DMS53 (cell line): Measurements from ENCODE around the gene PEX11A.

Experiments used
- DNase-seq: peaks from one replicate; lab custom pipeline; 2025; lab: John Stamatoyannopoulos, UW

PEX11A gene

DNA sequence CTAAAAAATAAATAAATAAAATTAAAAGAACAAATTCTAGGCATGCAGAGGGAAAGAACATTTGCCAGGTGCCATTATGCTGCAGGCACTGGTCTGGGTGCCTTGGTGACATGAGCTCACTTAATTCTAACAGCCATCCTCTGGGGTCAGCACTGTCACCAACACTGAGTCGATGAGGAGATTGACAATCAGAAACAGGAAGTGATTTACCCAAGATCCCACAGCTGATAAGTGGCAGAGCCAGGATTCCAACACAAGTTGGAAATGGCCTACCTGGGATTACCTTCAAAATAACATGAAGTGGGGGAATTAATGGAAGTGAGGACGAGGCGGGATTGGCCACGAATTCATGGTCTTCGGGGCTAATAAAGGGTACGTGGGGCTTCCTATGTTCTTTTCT is 14.9 kb downstream of the PEX11A start:
- no peak for DNase-seq

DNA sequence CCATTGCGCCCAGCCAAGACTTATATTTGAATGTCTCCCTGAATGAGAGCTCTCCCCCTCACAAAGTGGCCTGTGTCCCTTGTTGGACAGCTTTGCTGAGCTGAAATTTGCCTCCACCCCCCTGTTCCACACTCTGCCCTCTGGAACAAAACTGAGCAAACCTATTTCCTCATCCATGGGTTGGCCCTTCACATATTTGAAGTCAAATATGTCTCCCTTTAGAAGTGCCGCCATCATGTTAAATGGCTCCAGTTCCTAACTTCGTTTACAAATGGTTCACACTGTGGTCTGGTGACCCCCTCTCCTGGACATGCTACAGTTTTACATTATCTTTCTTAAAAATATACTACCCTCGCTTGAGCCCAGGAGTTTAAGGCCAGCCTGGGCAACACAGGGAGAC is 16.0 kb downstream of the PEX11A start:
- DNase-seq: no peak

GRCh38 chr15:89673165-89673512 is 17.4 kb downstream of the PEX11A start:
- peak; percentile 60 for DNase-seq

- DNase-seq: no peak
Measured at GRCh38 chr15:89672221-89673164, 18.1 kb downstream of the PEX11A start.

DNA sequence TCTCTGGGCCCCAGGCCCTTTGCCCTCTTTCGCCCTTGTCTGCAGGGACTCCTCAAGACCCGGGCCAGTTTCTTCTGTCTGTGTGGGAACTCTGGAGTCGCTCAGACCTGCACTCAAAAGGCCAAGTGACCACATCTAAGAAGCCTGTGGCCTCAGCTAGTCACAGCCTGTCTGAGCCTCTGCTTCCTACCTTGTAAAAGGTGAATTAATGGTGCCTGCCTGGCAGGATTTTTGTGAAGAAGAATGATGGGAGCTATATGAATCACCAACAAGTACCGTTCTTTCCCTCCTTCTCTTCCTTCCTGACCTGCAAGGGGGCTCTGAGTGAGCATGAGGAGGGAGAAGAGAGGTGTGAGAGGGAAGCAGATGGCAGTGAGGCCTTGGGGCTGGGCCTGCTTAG is 18.9 kb downstream of the PEX11A start:
- DNase-seq: no peak

- no peak for DNase-seq
Measured at GRCh38 chr15:89670971-89671560, 19.5 kb downstream of the PEX11A start.

GRCh38 chr15:89669941-89670340 is 20.6 kb downstream of the PEX11A start:
- DNase-seq: no peak

DNA sequence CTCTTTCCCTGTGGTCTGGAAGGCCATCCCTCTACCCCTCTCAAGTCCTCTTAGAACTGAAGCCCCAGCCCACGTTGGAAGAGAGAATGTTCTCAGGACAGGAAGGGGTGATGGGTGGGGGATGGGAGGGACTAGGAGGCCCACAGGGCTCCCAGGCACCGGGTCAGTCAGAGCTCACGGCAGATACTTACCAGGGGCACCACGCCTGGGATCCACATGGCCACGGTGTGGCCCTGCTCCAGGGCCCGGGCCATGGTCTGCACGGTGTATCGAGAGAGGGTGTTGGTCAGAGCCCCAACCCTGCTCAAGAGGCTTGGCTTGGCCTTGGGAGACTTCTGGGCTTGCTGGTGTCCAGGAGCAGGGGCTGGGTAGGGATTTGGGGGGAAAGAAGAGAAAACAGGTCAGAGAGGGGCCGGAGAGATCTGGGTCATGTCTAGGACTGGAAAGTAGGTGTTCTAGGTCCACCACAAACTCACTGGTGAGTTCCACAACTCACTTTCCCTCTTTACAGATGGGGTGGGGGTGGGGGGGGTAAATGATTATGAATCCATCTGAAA is 21.2 kb downstream of the PEX11A start:
- no peak for DNase-seq

DNA sequence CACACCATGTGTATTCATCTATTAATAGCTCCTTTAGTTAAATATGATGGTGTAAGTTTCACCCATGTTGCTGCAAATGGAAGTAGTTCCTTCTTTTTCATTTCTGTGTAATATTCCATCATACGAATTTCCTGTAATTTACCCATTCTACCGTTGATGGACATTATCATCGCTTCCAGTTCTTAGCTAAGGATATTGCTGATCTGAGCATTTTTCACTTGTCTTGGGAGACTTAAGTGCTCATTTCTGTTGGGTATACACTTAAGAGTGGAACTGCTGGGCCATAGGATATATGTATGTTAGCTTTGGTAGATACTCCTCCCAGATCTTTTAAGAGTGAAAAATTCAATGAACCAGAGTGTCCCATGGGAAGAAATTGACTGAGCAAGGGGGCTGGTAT is 22.4 kb downstream of the PEX11A start:
- DNase-seq: no peak

DNA sequence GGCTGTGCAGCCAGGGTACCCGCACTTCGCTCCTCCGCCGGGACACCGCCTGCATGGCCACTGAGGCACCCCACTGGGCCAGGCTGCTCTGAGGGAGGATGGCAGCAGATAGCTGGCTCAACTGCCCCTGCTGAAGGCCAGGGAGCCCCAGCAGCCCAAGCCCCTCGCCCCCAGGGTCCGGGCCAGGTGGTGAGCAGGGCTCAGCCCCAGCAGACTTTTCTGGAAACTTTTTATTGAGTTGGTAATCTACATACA is 22.9 kb downstream of the PEX11A start:
- DNase-seq: no peak

DNA sequence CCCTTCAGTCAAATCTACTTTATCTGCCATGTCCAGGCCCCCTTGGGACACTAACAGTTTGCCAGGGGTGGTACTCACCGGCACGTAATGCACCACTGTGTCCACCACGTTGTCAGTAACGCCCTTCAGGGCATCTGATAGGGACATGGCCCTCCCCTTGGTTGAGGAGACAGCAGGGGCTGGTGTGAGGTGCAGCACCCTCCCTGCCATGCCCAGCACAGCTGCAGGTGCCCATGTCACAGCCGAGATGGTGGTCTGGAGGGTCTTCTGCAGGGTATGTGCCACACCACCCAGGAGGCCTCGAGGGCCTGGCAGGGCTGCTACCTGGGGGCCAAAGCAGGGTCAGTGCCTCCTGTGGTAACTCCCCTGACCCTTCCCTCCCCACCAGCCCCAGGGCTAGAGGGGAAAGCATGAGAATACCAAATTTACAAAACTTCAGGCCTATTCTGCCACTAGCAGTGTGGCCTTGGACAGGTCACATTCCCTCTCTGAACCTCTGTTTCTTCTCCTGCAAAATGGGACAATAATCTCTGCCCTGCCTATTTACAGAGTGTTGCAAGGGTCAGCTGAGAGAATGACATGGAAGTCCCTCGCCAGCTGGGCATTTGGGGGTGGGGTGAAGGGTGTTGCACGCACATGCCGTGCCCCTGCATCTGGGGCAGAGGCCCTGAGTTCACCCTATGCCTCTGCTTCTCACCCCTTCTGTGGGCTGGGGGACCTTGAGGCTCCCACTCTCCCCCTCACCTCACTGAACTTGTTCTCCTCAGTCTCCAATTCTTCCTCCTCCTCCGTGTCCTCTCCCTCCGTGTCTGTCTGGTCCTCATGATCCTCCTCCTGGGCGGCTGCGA is 23.5 kb downstream of the PEX11A start:
- no peak for DNase-seq

DNA sequence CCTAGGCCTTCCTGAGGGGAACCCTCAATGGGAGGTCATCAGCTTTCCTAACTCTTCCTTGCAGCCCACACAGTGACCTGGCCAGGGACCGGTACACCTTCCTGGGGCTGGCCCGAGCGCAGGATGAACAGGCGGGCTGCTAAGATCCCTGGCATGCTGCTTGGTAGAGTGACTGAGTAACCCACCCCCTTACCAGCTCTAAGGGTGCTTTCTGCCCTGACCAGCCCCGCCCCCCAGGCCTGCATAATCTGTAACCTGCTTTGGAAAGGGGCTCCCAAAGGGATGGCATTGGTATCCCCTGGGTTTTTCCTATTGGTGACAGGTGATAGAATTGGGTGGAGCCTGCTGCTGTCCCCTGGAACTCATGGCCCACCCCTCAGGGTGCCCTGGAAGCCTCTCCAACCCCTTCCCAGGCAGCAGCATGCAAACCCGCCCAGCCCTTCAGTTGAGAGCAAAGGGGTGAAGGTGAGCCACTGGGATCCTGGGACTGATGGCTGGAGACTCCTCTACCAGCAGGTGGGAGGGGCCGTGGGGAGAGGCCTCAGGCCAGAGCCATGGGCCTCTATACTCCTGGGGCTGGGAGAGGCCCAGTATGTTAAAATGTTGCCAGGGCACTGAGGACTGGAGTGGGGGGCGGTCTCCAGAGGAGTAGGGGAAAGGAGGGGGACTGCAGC is 24.2 kb downstream of the PEX11A start:
- peak; percentile 22 for DNase-seq

DNA sequence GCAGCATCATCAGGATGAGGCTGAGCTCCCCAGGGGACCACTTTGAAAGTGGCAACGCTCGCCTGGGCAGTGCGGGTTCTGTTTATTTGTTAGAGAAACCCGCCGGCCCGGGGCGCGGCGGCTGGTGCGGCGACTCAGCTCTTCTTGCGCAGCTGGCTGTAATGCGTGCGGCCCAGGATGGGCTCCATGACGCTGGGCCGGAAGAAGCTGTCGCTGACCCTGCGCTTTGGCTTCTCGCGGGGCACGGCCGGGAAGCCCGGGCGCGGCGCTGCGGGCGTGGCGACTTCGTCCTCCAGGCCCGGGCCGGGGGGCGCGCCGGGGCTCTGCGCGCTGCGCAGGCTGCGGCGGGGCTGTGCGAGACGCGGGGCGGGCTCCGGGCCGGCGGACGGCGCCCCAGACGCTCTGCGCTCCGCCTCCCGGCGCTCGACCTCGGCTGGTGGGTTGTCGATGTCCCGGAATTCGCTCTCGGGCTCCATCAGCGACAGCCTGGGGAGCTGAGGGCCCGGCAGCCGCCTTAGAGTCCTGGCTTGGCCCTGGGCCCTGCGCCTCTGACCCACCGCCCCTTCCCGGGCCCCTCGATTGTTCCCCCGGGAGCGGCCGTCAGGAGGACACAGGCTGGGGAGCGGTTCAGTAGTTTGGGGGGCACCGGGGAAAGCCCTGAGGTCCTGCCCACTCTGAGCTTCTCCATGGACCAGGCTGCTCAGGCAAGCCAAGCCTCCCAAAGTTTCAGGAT is 24.9 kb downstream of the PEX11A start:
- DNase-seq: peak; percentile 71

DNA sequence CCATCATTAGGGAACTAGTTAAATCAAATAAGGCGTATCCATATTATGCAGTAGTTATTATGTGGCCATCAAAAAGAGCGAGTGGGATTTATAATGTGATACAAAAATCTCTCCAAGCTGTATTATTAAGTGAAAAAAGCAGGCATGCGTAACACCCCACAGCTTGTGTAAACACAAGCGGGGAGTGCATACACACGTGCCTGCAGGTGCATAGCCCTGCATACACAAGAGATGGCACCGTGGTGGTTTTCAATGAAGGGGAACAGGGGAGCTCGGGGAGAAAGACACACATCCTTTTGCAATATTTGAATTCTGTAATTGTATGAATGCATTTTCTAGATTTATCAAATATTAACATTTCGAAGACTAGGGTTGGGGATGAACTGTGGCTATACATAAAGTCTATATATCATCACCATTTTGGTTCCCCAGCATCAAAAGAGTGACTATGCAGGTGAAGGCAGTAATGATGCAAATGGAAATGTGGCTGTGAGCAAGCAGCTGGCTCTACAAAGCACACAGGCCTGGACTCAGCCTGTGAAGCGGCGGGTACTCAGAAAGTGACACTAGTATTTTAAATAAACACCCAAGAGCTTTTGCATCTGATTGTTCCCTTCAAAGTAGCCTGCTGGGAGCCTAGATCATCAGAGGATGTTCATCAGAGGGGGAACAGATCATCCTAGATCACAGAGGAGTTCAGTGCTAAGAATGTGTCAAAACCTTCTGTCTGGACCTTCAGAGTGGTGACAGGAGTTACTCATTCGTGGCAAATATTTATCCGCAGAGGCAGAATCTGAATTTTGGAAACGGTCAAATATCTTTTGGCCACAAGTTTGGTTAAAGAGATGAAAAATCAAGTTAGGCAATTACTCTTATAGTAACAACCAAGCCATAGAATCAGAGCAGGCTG is 25.9 kb downstream of the PEX11A start:
- DNase-seq: peak; percentile 76

- DNase-seq: no peak
Measured at GRCh38 chr15:89662893-89663626, 27.5 kb downstream of the PEX11A start.

GRCh38 chr15:89660556-89660955 is 30.0 kb downstream of the PEX11A start:
- no peak for DNase-seq

- no peak for DNase-seq
Measured at GRCh38 chr15:89659295-89659694, 31.3 kb downstream of the PEX11A start.

DNA sequence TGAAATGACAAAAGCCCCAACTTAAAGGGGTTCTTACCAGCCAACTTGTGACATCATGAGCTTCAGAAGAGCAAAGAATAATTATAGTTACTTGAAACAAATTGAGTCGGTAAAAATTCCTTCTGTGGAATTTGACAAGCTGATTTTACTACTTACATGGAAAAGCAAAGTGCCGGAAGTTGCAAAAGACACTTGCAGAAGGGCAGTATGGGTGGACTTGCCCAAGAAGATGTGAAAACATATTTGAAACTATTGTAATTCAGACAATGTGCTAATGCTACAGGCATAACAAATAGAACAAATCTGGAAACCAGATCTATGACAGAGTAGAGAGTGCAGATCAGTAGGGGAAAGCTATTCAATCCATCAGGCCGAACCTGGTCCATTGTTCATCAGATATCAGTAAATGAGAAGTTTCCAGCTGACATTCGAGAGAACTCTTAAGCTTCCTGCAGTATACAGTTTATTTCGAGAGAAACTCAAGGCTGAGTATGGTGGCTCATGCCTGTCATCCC is 32.8 kb downstream of the PEX11A start:
- DNase-seq: no peak

DNA sequence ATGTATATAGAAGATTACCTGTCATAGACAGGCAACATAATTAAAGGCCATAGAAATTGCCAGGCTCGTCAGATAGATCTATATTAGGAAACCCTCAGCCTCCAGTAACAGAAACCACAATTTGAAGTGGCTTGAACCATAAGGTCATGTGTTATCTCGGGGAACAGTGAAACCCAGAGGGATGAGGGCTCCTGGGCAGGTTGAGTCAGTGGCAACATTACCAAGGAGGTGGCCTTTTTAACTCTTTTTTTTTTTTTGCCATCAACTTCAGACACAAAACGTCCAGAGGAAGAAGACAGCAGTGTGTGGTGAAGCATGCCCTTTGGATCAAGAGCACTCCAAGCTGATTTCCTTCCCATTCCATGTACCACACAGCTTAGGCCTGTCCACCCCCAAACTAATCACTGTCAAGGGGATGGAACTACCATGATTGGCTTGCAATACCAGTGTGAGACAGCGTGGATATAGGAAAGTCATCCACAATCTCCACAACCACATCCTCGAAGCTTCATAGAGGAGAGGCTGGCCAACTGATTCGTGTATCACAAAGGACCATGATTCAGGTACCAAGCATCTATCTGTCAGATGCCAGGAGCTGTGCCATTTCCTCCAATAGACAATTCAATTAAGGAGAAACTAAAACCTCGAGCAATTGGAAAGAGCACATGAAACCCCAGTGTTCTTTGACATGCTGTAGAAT is 34.3 kb downstream of the PEX11A start:
- DNase-seq: no peak
